DOHH2 (cell line): ENCODE data around the gene SLC7A14.

Experiments used
- H3F3A ChIP-seq: fragments of 200-600 bp; sonication (generic), shearing (Covaris generic); 2 replicates; pipeline ENCODE4 v1.6.0; 2016; ENCODE audit warnings: antibody characterized with exemption, mild to moderate bottlenecking; ENCODE audit not compliant: control insufficient read depth, insufficient read depth
- H3K27ac ChIP-seq: fragments of 200-600 bp; sonication (generic); 2 replicates; pipeline ENCODE4 v1.5.1; 2014; ENCODE audit warnings: low read depth, mild to moderate bottlenecking, low read length, moderate library complexity
- H3K27me3 ChIP-seq: fragments of 200-600 bp; sonication (generic); 2 replicates; pipeline ENCODE4 v1.6.1; 2014; ENCODE audit warnings: mild to moderate bottlenecking, low read length, mixed read lengths; ENCODE audit not compliant: control insufficient read depth
- H3K36me3 ChIP-seq: fragments of 200-600 bp; sonication (generic); 2 replicates; pipeline ENCODE4 v1.6.1; 2014; ENCODE audit warnings: mild to moderate bottlenecking, low read length, moderate library complexity, mixed read lengths; ENCODE audit not compliant: control insufficient read depth
- H3K4me1 ChIP-seq: fragments of 200-600 bp; sonication (generic); 2 replicates; pipeline ENCODE4 v1.6.1; 2014; ENCODE audit warnings: mild to moderate bottlenecking, low read length, mixed read lengths; ENCODE audit not compliant: control insufficient read depth
- H3K4me2 ChIP-seq: fragments of 200-600 bp; sonication (generic); 2 replicates; pipeline ENCODE4 v1.6.0; 2014; ENCODE audit warnings: mild to moderate bottlenecking, low read length, moderate library complexity
- H3K4me3 ChIP-seq: fragments of 200-600 bp; sonication (generic); 2 replicates; pipeline ENCODE4 v1.5.1; 2014; ENCODE audit warnings: mild to moderate bottlenecking, low read length, mixed read lengths
- H3K79me2 ChIP-seq: fragments of 200-600 bp; sonication (generic); 2 replicates; pipeline ENCODE4 v1.6.1; 2014; ENCODE audit warnings: mild to moderate bottlenecking, low read length, mixed read lengths; ENCODE audit not compliant: control insufficient read depth
- H3K9me2 ChIP-seq: fragments of 200-600 bp; sonication (generic); replicated peaks from 2 replicates; pipeline ENCODE4 v1.6.1; 2014; ENCODE audit warnings: mild to moderate bottlenecking, low read length, mixed read lengths; ENCODE audit not compliant: control insufficient read depth
- H3K9me3 ChIP-seq: fragments of 200-600 bp; sonication (generic); 2 replicates; pipeline ENCODE4 v1.6.1; 2014; ENCODE audit warnings: antibody characterized with exemption, low read length, mixed read lengths; ENCODE audit not compliant: control insufficient read depth, insufficient read depth
- H4K20me1 ChIP-seq: fragments of 200-600 bp; sonication (generic); 2 replicates; pipeline ENCODE4 v1.6.0; 2014; ENCODE audit warnings: low read depth, mild to moderate bottlenecking, antibody characterized with exemption, low read length, moderate library complexity; ENCODE audit not compliant: control insufficient read depth, insufficient read depth
- EZH2phosphoT487 ChIP-seq: fragments of 200-600 bp; sonication (generic); IDR thresholded peaks from 2 replicates; pipeline ENCODE4 v1.6.1; 2017; ENCODE audit warnings: borderline replicate concordance, mild to moderate bottlenecking, antibody characterized with exemption, low read length, moderate library complexity, mixed read lengths
- TF ChIP-seq, protein P1 (sequence below): fragments of 200-600 bp; sonication (generic); IDR thresholded peaks from one replicate; pipeline ENCODE4 v1.5.1; 2014; ENCODE audit warnings: antibody characterized with exemption, mild to moderate bottlenecking, low read depth, low read length; ENCODE audit not compliant: poor library complexity, severe bottlenecking

Gene SLC7A14

GRCh38 chr3:170508291-170508690 lies 77.6 kb downstream of the SLC7A14 start:
- Histone ChIP-seq H3K4me1 (peaks cover 15% of the 10 kb centered on the region), H3K4me3 (no peak overlapping the region), H3K27ac (no peak overlapping the region), H3F3A (no peaks in the 10 kb centered on the region), H3K36me3 (no peaks in the 10 kb centered on the region), H3K79me2 (no peaks in the 10 kb centered on the region), H3K9me2 (no peaks in the 10 kb centered on the region), H3K4me2 (no peak overlapping the region), H3K9me3 (no peaks in the 10 kb centered on the region), H3K27me3 (no peaks in the 10 kb centered on the region), H4K20me1 (no peaks in the 10 kb centered on the region)
- TF ChIP-seq, protein P1, sequence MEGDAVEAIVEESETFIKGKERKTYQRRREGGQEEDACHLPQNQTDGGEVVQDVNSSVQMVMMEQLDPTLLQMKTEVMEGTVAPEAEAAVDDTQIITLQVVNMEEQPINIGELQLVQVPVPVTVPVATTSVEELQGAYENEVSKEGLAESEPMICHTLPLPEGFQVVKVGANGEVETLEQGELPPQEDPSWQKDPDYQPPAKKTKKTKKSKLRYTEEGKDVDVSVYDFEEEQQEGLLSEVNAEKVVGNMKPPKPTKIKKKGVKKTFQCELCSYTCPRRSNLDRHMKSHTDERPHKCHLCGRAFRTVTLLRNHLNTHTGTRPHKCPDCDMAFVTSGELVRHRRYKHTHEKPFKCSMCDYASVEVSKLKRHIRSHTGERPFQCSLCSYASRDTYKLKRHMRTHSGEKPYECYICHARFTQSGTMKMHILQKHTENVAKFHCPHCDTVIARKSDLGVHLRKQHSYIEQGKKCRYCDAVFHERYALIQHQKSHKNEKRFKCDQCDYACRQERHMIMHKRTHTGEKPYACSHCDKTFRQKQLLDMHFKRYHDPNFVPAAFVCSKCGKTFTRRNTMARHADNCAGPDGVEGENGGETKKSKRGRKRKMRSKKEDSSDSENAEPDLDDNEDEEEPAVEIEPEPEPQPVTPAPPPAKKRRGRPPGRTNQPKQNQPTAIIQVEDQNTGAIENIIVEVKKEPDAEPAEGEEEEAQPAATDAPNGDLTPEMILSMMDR: no peak
- TF ChIP-seq EZH2phosphoT487: no peak

DNA sequence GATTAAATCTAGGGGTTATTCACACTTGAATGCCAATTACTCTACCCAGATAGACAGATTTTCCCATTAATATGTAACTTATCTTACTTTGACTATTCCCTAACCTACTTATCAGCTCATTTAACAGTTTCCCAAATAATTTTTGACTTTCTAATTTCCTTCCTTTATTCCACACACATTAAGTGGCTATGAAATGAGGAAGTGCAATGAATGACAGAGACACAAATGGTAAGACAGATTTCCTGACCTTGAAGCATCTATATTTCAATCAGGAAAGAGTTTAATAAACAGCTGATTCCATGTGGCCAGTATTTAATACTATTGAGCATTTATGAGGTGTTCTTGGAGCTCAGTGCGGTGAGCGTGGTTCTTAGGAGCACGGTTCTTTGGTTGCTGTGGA lies 78.8 kb downstream of the SLC7A14 start:
- no peaks in the 10 kb centered on the region for H3F3A ChIP-seq
- H3K4me2 ChIP-seq: no peak overlapping the region
- peaks cover 8% of the 10 kb centered on the region for H3K4me1 ChIP-seq
- no peak for TF ChIP-seq EZH2phosphoT487
- TF ChIP-seq, protein P1: no peak
- H3K27me3 ChIP-seq: peaks cover 4% of the 10 kb centered on the region; the same call in 1 of the 2 replicates
- H3K9me2 ChIP-seq: no peaks in the 10 kb centered on the region
- no peaks in the 10 kb centered on the region for H3K9me3 ChIP-seq
- H3K4me3 ChIP-seq: no peak overlapping the region
- no peaks in the 10 kb centered on the region for H4K20me1 ChIP-seq
- no peaks in the 10 kb centered on the region for H3K36me3 ChIP-seq
- H3K27ac ChIP-seq: no peak overlapping the region
- no peaks in the 10 kb centered on the region for H3K79me2 ChIP-seq

DNA sequence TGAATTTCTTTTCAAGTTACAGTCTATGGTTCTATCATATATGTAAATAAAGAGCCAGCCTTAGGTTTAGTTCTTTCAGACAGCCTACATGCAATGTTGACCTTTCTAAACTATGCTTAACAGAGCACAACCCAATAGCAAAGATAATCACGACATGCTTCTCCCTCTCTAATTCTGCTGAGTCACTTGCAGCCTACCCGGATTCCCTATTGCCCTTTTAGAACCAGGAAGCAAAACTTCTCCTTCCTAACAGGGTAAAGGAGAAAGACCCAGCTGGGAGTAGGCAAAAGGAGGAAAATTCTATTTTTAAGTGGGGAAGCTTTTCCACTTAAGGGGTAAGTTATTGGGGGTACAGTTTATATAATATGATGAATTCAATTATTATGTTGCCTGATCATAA lies 79.3 kb downstream of the SLC7A14 start:
- no peaks in the 10 kb centered on the region for H3K36me3 ChIP-seq
- TF ChIP-seq, protein P1: no peak
- TF ChIP-seq EZH2phosphoT487: no peak
- no peaks in the 10 kb centered on the region for H4K20me1 ChIP-seq
- H3K4me3 ChIP-seq: no peak overlapping the region
- no peaks in the 10 kb centered on the region for H3F3A ChIP-seq
- H3K27ac ChIP-seq: no peak overlapping the region
- no peak overlapping the region for H3K4me2 ChIP-seq
- no peaks in the 10 kb centered on the region for H3K9me3 ChIP-seq
- H3K9me2 ChIP-seq: no peaks in the 10 kb centered on the region
- peaks cover 6% of the 10 kb centered on the region; the same call in 1 of the 2 replicates for H3K4me1 ChIP-seq
- no peaks in the 10 kb centered on the region for H3K79me2 ChIP-seq
- H3K27me3 ChIP-seq: peaks cover 4% of the 10 kb centered on the region; the same call in 1 of the 2 replicates
